ENCODE data around the gene GLTP. TPM values are rescaled to one million over a fixed set of nuclear protein-coding genes. Genes with fewer than 3 reads are reported as not detected.

Gene GLTP
- total and polyA plus RNA-seq, 2 of the 4 experiments (the other 2 are of a cell fraction) = 34.4 to 58.4 TPM

DNA sequence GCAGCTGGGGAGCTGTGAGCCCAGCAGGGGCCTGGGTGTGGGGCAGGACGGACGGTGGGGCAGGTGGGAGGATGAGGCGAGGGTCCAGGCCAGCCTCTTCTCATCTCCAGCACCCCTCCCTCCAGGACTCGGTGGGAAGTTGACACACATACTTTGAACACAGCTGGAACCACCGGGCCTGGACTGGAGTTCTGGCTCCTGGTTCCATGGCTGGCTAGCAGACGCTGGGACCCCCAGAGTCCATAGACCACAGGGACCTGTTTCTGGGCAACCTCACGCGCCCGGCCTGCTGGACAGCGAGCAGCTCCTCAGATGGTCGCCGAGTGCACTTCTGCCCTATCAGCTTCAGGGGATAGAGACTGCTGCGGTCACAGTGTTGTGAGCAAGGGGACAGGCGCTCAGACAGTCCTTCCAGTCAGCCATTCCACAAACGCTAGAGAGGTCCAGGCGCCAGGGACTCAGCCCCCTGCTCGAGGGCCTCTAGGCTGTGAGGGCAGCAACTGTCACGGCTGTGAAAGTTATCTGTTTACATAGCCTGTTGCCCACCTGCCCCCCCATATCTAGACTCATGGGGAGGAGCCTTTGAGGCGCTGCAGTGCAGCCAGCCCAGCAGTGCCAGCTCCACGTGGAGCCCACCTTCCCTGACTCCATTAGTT lies 45.0 kb upstream of the GLTP start:
- Histone ChIP-seq H4K91ac (ENCODE audit: insufficient read depth, low read depth, low read length) (no peak overlapping the region), H3K14ac (replicated peaks; ENCODE audit: low read depth, low read length) (no peak overlapping the region), H3K9ac (ENCODE audit: low read depth, low read length) (no peak overlapping the region), H4K20me1 (ENCODE audit: insufficient read depth, low read length) (no peaks in the 10 kb centered on the region), H3K4me1 (ENCODE audit: control insufficient read depth, insufficient read depth, low read length) (no peaks in the 10 kb centered on the region; the same call in 1 of the 2 replicates), H3K23ac (ENCODE audit: low read depth, low read length) (no peak overlapping the region), H3K27me3 (ENCODE audit: control insufficient read depth, insufficient read depth, low read length) (no peaks in the 10 kb centered on the region), H3K4me3 (ENCODE audit: insufficient read depth, low read depth, low read length) (no peak overlapping the region), H2BK15ac (ENCODE audit: low read depth, low read length) (no peak overlapping the region), H3K4ac (ENCODE audit: low read depth, low read length) (no peak overlapping the region), H3K9me3 (ENCODE audit: control insufficient read depth, insufficient read depth, low read length) (no peaks in the 10 kb centered on the region), H3K9me1 (ENCODE audit: insufficient read depth, low read length) (no peaks in the 10 kb centered on the region), H3K36me3 (ENCODE audit: control insufficient read depth, insufficient read depth, low read length) (peaks cover 20% of the 10 kb centered on the region), H3K56ac (ENCODE audit: extremely low read depth, insufficient read depth, low read length) (no peak overlapping the region), H4K8ac (ENCODE audit: low read depth in 2 of 2, low read length in 2 of 2) (no peak overlapping the region), H3K4me2 (ENCODE audit: low read depth, low read length) (no peak overlapping the region), H2BK20ac (ENCODE audit: low read depth, low read length) (no peak overlapping the region), H2AK9ac (replicated peaks; ENCODE audit: low read depth, low read length, poor library complexity) (no peak overlapping the region), H3K79me1 (ENCODE audit: low read depth in 1 of 2, low read length in 2 of 2) (no peaks in the 10 kb centered on the region), H2AK5ac (ENCODE audit: low read depth, low read length) (no peak overlapping the region), H2BK120ac (ENCODE audit: low read depth, low read length) (no peak overlapping the region), H3K18ac (ENCODE audit: low read depth, low read length) (no peak overlapping the region), H2BK5ac (ENCODE audit: low read depth, low read length, poor library complexity, severe bottlenecking) (no peak overlapping the region), H3K27ac (ENCODE audit: insufficient read depth, low read length) (no peak overlapping the region), H2AFZ (replicated peaks; ENCODE audit: low read length, poor library complexity) (no peak overlapping the region), H4K5ac (ENCODE audit: low read depth, low read length) (no peak overlapping the region)
- dilution Hi-C loops (cut with HindIII; ENCODE audit: low sequenced_read_pairs, unreplicated experiment) = no loop called here
- 53% methylated on average over 14 of the region's 20 CpGs; no CpG with 5 or more reads in 1 of the 2 experiments for WGBS, 2 experiments (ENCODE audit: extremely low coverage in 2 of 2, insufficient read length in 1 of 2)
- intact Hi-C loops (cut with micrococcal nuclease) = no loop called here
- ATAC-seq (ENCODE audit: low read depth) (no peak), DNase-seq (no peak)
- no peak for TF ChIP-seq RCOR1 (IDR thresholded peaks at IDR 0.05; ENCODE audit: insufficient replicate concordance, low read length)
- no peak for TF ChIP-seq BHLHE40 (IDR thresholded peaks at IDR 0.05; ENCODE audit: low read depth, low read length)
- TF ChIP-seq, protein P1, sequence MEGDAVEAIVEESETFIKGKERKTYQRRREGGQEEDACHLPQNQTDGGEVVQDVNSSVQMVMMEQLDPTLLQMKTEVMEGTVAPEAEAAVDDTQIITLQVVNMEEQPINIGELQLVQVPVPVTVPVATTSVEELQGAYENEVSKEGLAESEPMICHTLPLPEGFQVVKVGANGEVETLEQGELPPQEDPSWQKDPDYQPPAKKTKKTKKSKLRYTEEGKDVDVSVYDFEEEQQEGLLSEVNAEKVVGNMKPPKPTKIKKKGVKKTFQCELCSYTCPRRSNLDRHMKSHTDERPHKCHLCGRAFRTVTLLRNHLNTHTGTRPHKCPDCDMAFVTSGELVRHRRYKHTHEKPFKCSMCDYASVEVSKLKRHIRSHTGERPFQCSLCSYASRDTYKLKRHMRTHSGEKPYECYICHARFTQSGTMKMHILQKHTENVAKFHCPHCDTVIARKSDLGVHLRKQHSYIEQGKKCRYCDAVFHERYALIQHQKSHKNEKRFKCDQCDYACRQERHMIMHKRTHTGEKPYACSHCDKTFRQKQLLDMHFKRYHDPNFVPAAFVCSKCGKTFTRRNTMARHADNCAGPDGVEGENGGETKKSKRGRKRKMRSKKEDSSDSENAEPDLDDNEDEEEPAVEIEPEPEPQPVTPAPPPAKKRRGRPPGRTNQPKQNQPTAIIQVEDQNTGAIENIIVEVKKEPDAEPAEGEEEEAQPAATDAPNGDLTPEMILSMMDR (conservative IDR thresholded peaks at IDR 0.05; ENCODE audit: low read depth, low read length) = no peak
- BruUV-seq (replicated peaks) = no TSS peak
- ChIA-PET POLR2A (ENCODE audit: unreplicated experiment) (no interaction called here), CTCF (no interaction called here)
- in situ Hi-C loops (cut with MboI; ENCODE audit: low sequenced_read_pairs) = no loop called here
